Liver (tissue), 3 donors: Measurements from ENCODE around the gene OGFR.

Experiments
- HNF4G ChIP-seq: IDR thresholded peaks from 2 replicates; pipeline ENCODE4 v1.6.1; 2016; ENCODE audit warnings: antibody characterized with exemption
- RAD21 ChIP-seq, 2 donors: IDR thresholded peaks; 2 replicates each; pipeline ENCODE4 v1.6.1; 2016; ENCODE audit warnings: antibody characterized with exemption in 2 of 2, mild to moderate bottlenecking in 2 of 2
- SP1 ChIP-seq: IDR thresholded peaks from 2 replicates; pipeline ENCODE4 v1.6.1; 2018; ENCODE audit warnings: antibody characterized with exemption, mild to moderate bottlenecking
- TAF1 ChIP-seq: conservative IDR thresholded peaks from 2 replicates; pipeline ENCODE4 v1.6.1; 2016; ENCODE audit warnings: antibody characterized with exemption, mild to moderate bottlenecking
- YY1 ChIP-seq: IDR thresholded peaks from 2 replicates; pipeline ENCODE4 v1.6.1; 2016; ENCODE audit warnings: antibody characterized with exemption, mild to moderate bottlenecking
- TF ChIP-seq, protein P1 (sequence below): IDR thresholded peaks from 2 replicates; pipeline ENCODE4 v1.6.1; 2016; ENCODE audit warnings: antibody characterized with exemption, mild to moderate bottlenecking
- TF ChIP-seq, protein P2 (sequence below): fragments of 150-350 bp; IDR thresholded peaks from 2 replicates; pipeline ENCODE4 v1.5.1; 2017; ENCODE audit warnings: improper control_type of control experiment, low read depth, low read length; ENCODE audit not compliant: missing input control
- TF ChIP-seq, protein P3 (sequence below): IDR thresholded peaks from 2 replicates; pipeline ENCODE4 v1.6.1; 2016; ENCODE audit warnings: antibody characterized with exemption
- TF ChIP-seq, protein P4 (sequence below): IDR thresholded peaks from 2 replicates; pipeline ENCODE4 v1.6.1; 2016; ENCODE audit warnings: antibody characterized with exemption
- donor health status: healthy.
- donor health status: healthy.

DNA sequence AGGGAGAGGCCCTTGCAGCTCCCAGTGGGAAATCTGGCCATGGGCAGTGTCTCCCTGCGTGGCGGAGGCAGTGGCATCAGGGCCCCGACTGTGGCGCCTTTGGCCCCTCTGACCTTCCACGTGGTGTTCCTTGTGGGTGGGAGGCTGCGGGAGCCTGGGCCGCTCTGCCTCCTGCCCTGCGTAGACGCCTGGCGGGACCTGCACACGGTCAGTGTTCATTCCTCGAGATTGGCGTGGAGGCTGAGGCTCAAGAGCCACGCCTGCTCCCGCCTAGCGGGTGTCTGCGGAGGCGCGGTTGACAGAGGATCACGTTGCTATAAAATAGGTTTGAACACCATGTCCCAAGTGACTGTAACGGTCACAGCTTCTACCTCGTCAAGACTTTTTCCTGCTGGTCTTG lies 26.2 kb downstream of the OGFR start:
- TF ChIP-seq, protein P1, sequence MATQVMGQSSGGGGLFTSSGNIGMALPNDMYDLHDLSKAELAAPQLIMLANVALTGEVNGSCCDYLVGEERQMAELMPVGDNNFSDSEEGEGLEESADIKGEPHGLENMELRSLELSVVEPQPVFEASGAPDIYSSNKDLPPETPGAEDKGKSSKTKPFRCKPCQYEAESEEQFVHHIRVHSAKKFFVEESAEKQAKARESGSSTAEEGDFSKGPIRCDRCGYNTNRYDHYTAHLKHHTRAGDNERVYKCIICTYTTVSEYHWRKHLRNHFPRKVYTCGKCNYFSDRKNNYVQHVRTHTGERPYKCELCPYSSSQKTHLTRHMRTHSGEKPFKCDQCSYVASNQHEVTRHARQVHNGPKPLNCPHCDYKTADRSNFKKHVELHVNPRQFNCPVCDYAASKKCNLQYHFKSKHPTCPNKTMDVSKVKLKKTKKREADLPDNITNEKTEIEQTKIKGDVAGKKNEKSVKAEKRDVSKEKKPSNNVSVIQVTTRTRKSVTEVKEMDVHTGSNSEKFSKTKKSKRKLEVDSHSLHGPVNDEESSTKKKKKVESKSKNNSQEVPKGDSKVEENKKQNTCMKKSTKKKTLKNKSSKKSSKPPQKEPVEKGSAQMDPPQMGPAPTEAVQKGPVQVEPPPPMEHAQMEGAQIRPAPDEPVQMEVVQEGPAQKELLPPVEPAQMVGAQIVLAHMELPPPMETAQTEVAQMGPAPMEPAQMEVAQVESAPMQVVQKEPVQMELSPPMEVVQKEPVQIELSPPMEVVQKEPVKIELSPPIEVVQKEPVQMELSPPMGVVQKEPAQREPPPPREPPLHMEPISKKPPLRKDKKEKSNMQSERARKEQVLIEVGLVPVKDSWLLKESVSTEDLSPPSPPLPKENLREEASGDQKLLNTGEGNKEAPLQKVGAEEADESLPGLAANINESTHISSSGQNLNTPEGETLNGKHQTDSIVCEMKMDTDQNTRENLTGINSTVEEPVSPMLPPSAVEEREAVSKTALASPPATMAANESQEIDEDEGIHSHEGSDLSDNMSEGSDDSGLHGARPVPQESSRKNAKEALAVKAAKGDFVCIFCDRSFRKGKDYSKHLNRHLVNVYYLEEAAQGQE: no peak
- TF ChIP-seq RAD21 (IDR thresholded peaks at IDR 0.05) (no peak), TAF1 (no peak), SP1 (no peak), YY1 (no peak), HNF4G (no peak)
- TF ChIP-seq, protein P2, sequence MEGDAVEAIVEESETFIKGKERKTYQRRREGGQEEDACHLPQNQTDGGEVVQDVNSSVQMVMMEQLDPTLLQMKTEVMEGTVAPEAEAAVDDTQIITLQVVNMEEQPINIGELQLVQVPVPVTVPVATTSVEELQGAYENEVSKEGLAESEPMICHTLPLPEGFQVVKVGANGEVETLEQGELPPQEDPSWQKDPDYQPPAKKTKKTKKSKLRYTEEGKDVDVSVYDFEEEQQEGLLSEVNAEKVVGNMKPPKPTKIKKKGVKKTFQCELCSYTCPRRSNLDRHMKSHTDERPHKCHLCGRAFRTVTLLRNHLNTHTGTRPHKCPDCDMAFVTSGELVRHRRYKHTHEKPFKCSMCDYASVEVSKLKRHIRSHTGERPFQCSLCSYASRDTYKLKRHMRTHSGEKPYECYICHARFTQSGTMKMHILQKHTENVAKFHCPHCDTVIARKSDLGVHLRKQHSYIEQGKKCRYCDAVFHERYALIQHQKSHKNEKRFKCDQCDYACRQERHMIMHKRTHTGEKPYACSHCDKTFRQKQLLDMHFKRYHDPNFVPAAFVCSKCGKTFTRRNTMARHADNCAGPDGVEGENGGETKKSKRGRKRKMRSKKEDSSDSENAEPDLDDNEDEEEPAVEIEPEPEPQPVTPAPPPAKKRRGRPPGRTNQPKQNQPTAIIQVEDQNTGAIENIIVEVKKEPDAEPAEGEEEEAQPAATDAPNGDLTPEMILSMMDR: no peak
- TF ChIP-seq, protein P3, sequence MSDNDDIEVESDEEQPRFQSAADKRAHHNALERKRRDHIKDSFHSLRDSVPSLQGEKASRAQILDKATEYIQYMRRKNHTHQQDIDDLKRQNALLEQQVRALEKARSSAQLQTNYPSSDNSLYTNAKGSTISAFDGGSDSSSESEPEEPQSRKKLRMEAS: no peak
- TF ChIP-seq, protein P4, sequence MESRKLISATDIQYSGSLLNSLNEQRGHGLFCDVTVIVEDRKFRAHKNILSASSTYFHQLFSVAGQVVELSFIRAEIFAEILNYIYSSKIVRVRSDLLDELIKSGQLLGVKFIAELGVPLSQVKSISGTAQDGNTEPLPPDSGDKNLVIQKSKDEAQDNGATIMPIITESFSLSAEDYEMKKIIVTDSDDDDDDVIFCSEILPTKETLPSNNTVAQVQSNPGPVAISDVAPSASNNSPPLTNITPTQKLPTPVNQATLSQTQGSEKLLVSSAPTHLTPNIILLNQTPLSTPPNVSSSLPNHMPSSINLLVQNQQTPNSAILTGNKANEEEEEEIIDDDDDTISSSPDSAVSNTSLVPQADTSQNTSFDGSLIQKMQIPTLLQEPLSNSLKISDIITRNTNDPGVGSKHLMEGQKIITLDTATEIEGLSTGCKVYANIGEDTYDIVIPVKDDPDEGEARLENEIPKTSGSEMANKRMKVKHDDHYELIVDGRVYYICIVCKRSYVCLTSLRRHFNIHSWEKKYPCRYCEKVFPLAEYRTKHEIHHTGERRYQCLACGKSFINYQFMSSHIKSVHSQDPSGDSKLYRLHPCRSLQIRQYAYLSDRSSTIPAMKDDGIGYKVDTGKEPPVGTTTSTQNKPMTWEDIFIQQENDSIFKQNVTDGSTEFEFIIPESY: no peak
